ENCODE data around the gene LILRB5. TPM values are rescaled to one million over a fixed set of nuclear protein-coding genes. Genes with fewer than 3 reads are reported as not detected.

LILRB5 gene
- total and polyA plus RNA-seq, 9 of the 15 experiments (the other 6 are each of a cell fraction or from before 2014, with no cell fraction given), result not detected

GRCh38 chr19:54203151-54203611 is 53.9 kb downstream of the LILRB5 start (continued):
- no peak for TF ChIP-seq E2F5 (CRISPR knock-in tag; IDR thresholded peaks at IDR 0.05)
- TF ChIP-seq SMARCA4 (IDR thresholded peaks at IDR 0.05), result no peak
- no peak for TF ChIP-seq TAF9B (IDR thresholded peaks at IDR 0.05; ENCODE audit: partially characterized antibody)
- no peak for TF ChIP-seq EP400 (IDR thresholded peaks at IDR 0.05)
- TF ChIP-seq RBFOX2 (IDR thresholded peaks at IDR 0.05; ENCODE audit: low read depth, low read length), result peak; percentile 7
- TF ChIP-seq SIN3A (IDR thresholded peaks at IDR 0.05; ENCODE audit: borderline replicate concordance in 2 of 2, control insufficient read depth in 1 of 2, low read depth in 2 of 2, low read length in 2 of 2), result peak in 1 of 2 experiments; percentile 4; a peak in 1 of 4 replicates

GRCh38 chr19:54201980-54202379 is 55.1 kb downstream of the LILRB5 start:
- peaks cover 60% of the 10 kb centered on the region for H4K20me1 ChIP-seq (replicated peaks; ENCODE audit: control insufficient read depth, insufficient read depth, low read length)
- no TSS peak for BruUV-seq (replicated peaks)

More at GRCh38 chr19:54201980-54202379, 55.1 kb downstream of the LILRB5 start:
- H3K27ac ChIP-seq (ENCODE audit: extremely low read depth, low read depth, low read length), result peak overlapping the region; percentile 96
- intact Hi-C loops (cut with micrococcal nuclease), result loop anchor here (2.0 kb wide), 1 partner anchor 65 kb away; the partner anchor contains the start of gene CNOT3
- H3K9me3 ChIP-seq (replicated peaks; ENCODE audit: control insufficient read depth, insufficient read depth, low read depth, low read length), result no peaks in the 10 kb centered on the region
- in situ Hi-C loops (cut with MboI), result no loop called here
- H3K27me3 ChIP-seq (ENCODE audit: control insufficient read depth in 2 of 2, insufficient read depth in 2 of 2, low read length in 2 of 2), result no peaks in the 10 kb centered on the region
- DNase-seq (ENCODE audit: extremely low read depth in 1 of 4, low spot score in 3 of 4), result no peak
- peak overlapping the region; percentile 89 for H3K4me2 ChIP-seq (ENCODE audit: insufficient read depth, low read length)
- H3K4me1 ChIP-seq (replicated peaks in 1 of 2; ENCODE audit: control insufficient read depth in 2 of 2, insufficient read depth in 2 of 2, low read length in 2 of 2), result peaks cover 30 to 39% of the 10 kb centered on the region in 2 experiments
- peaks cover 64% of the 10 kb centered on the region for H3K36me3 ChIP-seq (ENCODE audit: control insufficient read depth, insufficient read depth, low read length)
- peaks cover 11% of the 10 kb centered on the region for H3K9me1 ChIP-seq (ENCODE audit: control insufficient read depth, insufficient read depth, low read length)
- TF ChIP-seq PTBP1 (IDR thresholded peaks at IDR 0.05; ENCODE audit: low read depth, low read length) (no peak), CEBPB (tag; IDR thresholded peaks at IDR 0.05) (0 out of 2 replicates have a peak, but pooled peaks have one; percentile 28), CEBPG (CRISPR knock-in tag; IDR thresholded peaks at IDR 0.05) (peak; percentile 20; the same call in 1 of the 2 replicates), CEBPG (tag; conservative IDR thresholded peaks at IDR 0.05 in 1 of 2, IDR thresholded peaks at IDR 0.05 in 1 of 2) (peak in 1 of 2 experiments; percentile 40; a peak in 1 of 4 replicates)
- no peak for FAIRE-seq
- ChIA-PET POLR2A (interaction anchor here (0.6 to 5.3 kb wide), 9 partner anchors 9 to 87 kb away, joined by 3 to 206 read pairs (median 8); partner anchors contain the start of genes LENG1, MBOAT7, PRPF31 and TFPT), CTCF (ENCODE audit: low intra/inter-chr PET ratio) (no interaction called here)
- under 1% methylated on average over 13 of the region's 13 CpGs for WGBS (ENCODE audit: insufficient coverage, low coverage, missing lambda C conversion rate)
- H3K9ac ChIP-seq (ENCODE audit: insufficient read depth in 1 of 2, low read depth in 2 of 2, low read length in 2 of 2), result peak overlapping the region; percentile 98 to 99
- H2AFZ ChIP-seq (ENCODE audit: low read depth, low read length), result no peak overlapping the region
- H3K79me2 ChIP-seq (ENCODE audit: control insufficient read depth, insufficient read depth, low read length), result peaks cover 67% of the 10 kb centered on the region
- ATAC-seq, result no peak
- H3K4me3 ChIP-seq, result peak overlapping the region; percentile 68
